M059J (cell line): ENCODE results near the gene FBXO3. TPM values are rescaled to one million over a fixed set of nuclear protein-coding genes. Genes with fewer than 3 reads are reported as not detected.
"Not testable (repeated sequence)": the region's sequence is repeated elsewhere in the genome, so short reads cannot be mapped to it uniquely, and the experiment has no call there.

Source experiments
- DNase-seq: peaks from one replicate; pipeline ENCODE4 v3.0.0-alpha.2; 2012; ENCODE audit warnings: low read depth
- total RNA-seq: library from RNA; depleted of rRNA; stranded (reverse); fragments of >200 nt; shearing (Covaris generic); gene quantifications from 2 replicates; pipeline ENCODE4 v1.2.3, GENCODE V29; 2014

The FBXO3 gene
- total RNA-seq, 1 experiment from 2014 or later: 46.1 TPM

DNA sequence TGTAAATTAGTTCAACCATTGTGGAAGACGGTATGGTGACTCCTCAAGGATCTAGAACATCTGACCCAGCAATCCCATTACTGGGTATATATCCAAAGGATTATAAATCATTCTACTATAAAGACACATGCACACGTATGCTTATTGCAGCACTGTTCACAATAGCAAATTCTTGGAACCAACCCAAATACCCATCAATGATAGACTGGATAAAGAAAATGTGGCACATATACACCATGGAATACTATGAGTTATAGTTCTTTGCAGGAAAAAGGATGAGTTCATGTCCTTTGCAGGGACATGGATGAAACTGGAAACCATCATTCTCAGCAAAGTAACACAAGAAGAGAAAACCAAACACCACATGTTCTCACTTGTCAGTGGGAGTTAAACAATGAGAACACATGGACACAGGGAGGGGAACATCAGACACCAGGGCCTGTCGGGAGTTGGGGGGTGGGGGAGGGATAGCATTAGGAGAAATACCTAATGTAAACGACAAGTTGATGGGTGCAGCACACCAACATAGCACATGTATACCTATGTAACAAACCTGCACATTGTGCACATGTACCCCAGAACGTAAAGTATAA, 45.2 kb downstream of the FBXO3 start:
- not testable (repeated sequence) for DNase-seq

DNA sequence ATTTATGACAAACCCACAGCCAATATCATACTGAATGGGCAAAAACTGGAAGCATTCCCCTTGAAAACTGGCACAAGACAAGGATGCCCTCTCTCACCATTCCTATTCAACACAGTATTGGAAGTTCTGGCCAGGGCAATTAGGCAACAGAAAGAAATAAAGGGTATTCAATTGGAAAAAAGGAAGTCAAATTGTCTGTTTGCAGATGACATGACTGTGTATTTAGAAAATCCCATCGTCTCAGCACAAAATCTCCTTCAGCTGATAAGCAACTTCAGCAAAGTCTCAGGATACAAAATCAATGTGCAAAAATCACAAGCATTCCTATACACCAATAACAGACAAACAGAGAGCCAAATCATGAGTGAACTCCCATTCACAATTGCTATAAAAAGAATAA, 46.8 kb downstream of the FBXO3 start:
- not testable (repeated sequence) for DNase-seq

DNA sequence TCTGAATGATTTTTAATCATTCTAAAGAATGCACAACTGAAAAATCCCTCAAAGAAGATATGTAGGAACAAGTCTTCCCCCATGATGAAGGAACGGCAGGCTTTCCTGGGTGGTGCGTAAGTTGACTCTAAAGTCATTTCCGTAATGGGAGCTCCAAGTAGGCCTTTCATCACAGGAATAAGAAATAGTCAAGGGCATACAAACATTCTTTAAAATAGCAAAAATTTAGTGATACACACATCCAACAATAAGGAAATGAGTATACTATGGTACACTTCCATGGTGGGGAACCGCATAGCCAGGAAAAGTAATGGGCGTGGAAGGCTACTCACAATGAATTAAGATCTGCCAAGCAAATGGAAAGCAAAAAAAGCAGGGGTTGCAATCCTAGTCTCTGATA, 48.8 kb downstream of the FBXO3 start:
- DNase-seq: no peak

DNA sequence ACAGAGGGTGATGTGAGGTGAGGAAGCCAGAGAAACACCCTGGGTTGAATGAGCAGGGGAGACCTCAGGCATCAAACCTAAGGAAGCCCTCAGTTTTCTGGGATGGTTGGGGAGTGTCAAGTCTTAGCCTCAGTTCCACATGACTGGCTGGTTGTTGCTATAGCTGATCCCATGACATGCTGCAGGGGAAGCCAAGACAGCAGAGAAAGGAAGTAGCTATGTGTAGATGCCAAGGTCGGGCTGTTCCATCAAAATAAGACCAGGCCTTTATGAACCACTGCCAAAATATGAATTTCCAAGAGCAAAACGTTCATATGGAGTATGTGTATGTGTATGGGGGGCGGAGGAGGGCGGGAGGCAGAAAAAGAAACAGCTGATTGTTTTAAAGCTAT, 49.7 kb downstream of the FBXO3 start:
- peak; percentile 66 for DNase-seq

DNA sequence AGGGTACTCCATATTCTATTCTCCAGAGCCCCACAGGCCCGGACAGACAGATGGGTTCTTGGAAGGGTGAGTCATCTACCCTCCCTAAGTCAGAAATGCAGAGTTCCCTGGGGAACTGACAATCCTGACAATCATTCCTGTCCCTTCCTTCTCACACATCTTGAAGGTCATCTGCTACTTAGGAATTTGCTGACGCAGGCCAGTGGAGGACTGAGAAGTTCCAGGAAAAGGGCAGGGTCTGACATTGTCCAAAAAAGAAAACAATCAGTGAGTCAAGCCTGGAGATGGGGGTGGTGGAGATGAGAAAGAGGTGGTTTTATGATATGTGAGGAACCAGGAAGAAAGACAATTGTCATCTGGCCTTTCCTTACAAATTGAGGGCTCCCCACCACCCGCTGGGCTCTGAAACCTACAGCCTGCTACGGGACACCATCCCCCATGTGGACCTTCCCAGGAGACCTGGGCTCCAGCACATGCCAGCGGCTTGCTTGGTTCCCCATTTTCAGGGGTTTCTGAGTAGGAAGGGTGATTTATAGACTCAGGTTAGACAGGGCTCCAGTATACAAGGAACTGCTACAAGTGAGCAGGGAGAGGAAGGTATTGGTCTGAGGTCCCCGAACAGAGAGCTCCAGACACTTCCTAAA, 51.0 kb downstream of the FBXO3 start:
- DNase-seq: peak; percentile 99

DNA sequence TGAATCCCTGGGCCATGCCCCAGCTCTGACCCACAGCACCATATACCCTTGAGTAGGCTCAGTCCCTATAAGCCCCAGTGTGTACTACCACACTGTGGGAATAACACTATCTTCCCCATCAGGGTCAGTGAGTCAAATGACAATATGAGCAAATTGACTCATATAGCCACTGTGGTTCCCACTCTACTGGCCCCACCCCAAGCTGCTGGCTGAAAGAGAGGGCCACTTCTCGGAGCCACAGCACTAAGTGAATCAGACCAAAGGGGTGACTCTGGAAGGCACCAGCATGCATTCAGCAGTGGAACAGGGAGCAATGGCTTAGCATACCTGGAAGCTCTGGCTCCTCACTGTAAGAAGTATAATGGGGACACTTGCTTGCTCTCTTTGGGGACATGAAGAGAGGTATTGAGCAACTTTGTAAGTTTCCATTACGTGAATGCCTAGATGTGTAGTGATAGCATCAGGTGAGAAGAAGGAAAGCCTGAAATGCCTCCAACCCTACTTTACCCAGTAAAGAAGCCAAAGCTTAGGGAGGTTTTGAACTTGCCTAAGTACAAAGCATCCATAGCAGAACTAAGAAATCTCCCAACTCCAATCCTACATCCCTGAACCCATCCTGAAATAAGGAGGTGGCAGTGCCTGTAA, 51.6 kb downstream of the FBXO3 start:
- DNase-seq: peak; percentile 98

DNA sequence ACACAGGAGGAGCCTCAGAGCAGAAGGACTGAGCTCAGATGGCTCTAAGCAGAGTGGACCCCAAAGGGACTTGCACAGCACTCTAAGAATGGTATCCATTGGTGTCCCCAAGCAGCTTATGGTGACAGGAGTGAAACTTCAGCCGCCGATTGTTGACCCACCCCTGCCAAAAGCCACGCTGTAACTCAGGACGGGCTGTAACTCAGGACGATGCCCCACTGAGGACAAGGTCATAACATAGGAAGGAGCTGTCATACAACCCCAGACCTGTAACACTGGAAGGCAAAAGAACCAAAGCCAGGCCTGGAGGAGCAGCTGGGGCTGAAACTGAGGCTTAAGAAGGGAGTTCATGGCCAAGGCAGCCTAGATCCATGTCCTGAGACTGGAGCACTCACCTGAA, 52.3 kb downstream of the FBXO3 start:
- DNase-seq: no peak

DNA sequence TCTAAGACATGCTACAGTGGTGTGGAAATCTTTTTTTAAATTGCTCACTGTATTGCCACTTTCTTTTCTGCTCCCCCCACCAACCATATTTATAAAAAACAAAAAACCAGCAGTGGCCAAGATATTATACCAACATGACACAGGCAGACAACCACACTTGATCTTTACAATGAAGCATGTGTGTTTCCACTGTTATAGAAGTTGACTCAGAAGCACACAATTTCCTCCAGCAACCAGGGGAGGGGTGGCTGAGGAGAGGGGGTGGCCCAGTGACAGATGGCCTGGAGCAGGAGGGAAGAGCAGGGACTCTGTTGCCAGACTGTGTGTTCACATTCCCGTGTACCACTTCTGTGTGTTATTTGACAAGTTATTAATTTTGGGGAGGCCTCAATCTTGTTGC, 52.9 kb downstream of the FBXO3 start:
- peak; percentile 85 for DNase-seq

DNA sequence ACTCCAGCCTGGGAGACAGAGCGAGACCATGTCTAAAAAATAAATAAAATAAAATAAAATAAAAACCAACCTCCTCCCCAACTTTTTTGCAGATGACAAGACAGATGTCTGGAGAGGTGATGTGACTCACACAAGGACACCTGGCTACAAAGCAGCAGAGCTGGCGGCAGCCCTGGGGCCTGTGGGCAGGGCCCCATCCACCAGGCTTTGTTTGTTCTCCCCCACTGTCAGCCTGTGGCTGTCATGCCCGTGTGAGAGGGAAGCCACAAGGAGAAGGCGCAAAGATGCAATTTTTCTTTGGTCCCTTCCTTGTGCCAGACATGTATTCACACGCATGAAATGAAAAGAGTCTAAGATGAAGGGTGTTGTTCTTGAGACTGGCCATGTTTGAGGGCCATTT, 54.7 kb downstream of the FBXO3 start:
- DNase-seq: no peak

DNA sequence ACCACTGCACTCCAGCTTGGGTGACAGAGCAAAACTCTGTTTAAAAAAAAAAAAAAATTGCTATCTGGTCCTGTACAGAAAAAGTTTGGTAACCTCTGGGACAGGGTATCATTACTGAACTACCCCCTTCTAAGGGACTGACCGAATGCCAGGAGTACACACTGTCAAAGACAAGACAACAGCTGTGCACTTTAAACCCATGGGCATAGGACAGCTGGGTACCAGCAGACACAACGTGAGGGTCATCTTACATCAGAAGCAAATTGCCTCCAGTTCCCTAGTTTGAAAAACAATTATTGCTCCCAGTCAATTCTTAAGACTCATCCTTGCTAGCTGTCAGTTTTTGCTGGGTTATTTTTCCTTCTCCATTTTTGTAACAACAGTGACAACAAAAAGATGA, 55.9 kb downstream of the FBXO3 start:
- DNase-seq: no peak

DNA sequence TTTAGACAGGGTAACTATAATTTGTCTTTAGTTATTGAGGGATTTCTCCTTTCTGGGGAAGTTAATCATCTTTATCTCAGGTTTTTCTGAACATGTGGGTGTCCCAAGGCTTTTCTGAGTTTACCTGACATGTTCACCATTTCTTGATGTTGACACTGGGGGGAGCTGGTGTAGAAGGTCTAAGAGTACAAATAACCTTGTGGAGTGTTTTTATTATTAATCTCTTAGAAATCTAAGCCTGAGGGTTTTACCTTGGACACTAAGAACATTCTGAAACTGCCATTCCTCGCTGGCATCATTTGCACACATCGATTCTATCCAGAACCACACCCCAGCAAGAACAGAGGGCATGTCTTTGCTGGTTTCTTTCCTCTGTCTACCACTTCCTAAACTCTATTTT, 58.1 kb downstream of the FBXO3 start:
- DNase-seq: peak; percentile 75

DNA sequence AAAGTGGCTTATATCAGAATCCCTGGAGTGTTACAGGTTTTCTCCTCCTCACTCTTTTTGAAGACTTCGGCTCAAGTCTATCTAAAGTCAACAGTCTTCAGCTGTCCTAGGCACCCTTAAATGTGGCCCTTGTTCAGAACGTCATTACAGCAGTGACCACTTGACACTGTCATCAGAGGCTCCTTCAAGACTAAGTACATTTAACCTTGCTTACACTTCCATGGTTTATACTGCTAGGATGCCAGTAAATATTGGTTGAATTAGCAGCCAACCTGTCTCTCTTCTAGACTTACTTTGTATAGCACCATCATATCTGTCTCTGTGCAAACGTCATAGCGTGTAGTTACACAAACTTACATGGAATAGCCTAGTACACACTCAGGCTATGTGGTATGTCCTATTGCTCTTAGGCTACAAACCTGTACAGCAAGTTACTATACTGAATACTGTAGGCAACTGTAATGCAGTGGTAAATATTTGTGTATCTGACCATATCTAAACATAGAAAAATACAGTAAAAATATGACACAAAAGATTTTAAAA, 60.4 kb downstream of the FBXO3 start:
- no peak for DNase-seq

DNA sequence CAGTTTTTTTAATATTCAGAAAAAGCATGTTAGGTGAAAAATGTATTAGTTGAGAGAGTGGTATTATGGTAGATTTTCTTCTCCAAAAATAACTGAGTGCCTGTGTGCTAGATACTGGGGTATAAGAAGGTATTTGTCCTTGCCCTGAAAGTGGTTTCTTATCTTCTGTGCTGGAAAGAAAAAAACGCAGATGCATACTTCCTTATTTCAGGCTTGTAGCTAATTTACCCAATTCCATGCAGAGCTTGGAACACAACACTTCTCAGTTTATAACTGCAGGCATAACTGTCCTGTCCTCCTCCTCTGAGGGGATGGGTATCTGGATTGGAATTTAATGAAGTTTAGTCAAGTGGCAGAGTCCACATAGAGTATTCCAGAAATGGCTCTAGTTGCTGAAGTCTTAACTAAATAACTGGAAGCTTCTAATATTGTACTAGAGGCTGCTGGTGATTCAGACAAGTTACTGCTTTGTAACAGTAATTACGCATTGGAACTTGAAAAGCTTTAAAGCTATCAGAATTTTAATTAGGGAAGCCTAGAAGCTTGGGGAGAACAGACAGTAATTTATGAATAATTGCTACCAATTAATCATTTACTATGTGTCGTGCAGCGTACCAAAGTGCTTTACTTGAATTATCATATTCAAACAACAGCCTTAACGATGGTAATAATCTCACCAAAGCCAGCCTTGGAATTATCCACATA, 61.0 kb downstream of the FBXO3 start:
- no peak for DNase-seq

DNA sequence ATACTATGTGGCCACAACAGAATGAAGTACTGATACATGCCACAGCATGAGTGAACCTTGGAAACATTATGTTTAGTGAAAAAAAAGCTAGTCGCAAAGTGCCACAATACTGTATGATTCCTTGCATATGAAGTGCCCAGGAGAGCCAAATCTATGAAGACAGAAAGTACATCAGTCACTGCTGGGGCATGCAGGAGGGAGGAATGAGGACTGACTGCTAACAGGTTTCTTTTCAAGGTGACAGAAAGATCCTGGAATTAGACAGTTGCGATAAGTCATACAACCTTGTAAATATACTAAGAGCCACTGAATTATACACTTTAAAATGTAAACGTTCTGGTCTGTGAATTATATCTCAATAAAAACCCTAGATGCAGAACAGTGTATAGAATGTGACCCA, 61.9 kb downstream of the FBXO3 start:
- no peak for DNase-seq

DNA sequence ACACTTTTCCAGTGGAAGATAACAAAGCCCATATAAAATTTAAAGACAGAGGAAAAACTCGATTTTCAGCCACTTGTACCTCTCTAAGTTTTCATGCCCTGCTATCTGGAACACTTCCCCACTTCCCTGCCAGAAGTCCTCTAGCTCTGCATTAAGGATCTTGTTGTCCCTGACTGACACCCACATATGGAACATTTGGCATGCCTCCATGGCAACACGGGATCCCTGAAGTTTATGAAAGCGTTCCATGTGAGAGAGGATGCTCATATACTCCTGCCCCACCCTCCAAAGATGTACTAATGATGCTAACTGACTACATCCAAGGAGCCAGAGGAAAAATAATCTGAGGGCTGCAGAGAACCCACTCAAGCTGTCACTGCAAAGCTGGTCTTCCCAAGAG, 64.9 kb downstream of the FBXO3 start:
- no peak for DNase-seq

DNA sequence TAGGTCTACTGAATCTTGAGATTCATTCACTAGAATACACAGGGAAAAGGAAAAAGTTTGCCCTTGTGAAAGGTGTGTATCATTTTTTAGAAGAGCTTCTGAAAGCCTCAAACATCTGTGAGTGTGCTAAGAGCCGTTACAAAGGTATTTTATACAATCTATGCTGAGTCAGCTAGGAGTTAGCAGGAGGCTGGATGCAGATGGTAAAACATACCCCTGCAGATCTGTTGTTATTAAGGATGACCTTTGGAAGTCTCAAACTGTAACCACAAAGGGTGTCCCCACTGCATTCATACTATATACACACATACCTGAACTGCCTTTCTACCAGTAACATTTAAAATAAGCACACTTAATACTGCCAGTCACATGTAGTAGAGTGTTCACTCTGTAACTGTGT, 65.3 kb downstream of the FBXO3 start:
- no peak for DNase-seq

DNA sequence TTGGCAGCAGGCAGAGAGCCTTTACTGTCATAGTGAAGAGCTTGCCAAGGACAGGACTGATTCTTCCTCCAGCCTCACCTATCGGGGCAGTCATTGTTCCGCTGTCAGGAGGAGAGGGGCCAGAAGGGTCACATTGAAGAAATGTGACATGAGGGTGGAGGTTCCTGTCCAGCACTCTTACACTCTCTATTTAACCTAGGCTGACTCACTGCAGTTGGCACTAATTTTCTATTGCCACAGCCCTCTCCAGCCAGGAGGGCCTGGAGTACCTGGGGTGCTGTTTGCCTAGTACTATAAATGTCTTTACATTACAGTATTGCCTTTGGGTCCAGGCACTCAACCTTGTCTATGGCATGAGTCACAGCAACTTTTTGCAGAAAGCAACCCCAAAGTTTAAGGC, 66.5 kb downstream of the FBXO3 start:
- DNase-seq: not testable (repeated sequence)

DNA sequence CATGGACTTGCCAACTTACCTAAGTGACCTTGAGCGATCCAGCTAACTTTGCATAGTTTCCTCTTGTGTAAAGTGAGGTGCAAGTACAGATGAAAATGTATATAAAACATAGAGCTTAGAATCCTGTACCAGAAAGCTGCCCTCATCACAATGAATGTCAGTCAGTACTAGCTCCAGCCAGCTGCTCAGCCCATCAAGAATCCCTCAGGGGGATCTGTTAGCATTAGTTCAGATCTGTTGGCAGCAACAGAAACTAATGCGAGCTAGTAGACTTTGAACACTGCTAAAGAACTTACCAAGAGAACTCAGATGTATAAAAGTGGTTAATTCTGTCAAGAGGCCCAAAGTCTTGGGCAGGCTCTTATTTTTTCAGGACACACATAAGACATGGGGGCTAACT, 67.4 kb downstream of the FBXO3 start:
- no peak for DNase-seq

DNA sequence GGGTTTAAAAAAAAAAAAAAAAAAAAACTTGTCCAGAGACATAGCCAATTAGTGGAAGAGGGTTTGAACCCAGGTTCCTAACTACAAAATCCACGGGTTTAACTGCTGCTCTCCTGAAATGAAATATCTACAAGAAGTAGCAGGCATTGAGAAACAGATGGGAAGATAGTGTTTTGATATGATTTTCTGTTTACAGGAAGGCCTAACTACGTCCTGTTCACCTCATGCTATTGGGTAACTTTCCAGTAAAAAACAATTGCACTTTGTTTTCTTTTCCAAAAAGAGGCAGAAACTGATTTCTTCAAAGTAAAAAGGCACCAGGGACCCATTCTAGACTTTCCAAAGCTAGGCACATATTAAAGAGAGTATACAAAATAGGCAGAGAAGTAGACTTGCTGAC, 67.8 kb downstream of the FBXO3 start:
- DNase-seq: no peak

DNA sequence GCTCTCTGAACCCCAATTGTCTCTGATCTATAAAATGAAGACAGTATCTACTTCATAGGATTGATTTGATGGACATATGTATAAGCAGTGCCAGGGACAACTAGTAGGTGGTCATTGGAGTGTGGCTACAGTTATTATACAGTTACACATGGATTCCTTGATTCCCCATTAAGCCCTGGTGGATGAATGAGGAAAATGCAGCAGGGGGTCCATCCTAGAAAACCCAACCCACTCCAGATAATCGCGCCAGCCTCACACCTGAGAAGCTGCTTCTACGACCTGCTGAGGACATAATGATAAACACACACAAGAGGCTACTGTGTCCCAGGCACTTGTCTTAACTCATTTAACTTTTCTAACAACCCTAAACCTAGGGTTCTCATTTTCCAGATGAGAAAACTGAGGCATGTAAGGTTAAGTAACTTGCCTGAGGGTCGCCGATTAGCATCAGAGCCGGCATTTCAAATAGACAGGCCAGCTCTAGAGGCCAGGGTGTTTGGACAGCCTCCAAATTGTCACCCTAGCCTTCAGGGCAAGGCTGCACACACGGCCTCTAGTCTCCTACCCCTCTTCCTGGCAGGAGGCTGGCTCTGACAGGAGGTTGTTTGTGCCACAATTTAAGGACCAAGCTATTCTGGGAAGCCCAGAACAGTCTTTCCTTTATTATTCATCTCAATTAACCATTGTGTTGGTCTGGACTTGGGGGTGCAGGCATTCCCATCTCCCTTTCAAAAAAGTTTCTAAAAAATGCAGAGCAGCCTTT, 69.9 kb downstream of the FBXO3 start:
- no peak for DNase-seq

DNA sequence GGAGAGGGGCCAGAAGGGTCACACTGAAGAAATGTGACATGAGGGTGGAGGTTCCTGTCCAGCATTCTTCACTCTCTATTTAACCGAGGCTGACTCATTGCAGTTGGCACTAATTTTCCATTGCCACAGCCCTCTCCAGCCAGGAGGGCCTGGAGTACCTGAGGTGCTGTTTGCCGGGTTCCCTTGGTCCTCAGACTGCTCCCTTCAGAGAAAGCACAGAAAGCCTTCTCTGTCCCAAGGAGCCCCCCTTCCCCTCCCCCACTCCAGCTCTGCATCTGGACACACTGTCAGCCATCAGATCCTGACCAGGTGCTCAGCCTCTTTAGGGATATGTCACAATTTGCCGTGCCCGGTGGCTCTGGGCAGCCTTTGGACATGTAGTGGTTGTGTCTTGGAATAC, 70.5 kb downstream of the FBXO3 start:
- peak; percentile 90 for DNase-seq

DNA sequence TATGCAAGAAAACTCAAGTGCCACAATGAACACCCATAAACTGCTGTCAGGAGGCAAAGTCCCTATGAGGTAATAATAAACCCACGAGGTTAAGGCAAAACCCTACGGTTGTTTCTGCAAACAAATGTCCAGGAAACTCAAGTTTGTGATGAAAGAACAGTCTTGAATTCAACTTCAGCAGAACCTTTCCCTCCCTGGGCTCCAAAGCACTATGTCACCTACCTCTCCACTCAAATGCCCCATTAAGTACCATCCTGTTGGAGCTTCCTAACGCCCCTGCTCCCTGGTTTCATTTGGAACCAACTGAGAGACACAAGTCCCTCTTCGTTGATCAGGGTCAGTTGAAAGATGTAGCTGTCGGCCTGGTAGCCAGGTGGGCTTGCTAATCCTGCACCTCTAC, 71.1 kb downstream of the FBXO3 start:
- DNase-seq: peak; percentile 36
